Activated T-cell treated with anti-CD3 and anti-CD28 coated beads, Interleukin-2, amount 50 U/mL, for 72 hours (primary cell): ENCODE measurements around the gene EVA1C. TPM values are rescaled to one million over a fixed set of nuclear protein-coding genes. Genes with fewer than 3 reads are reported as not detected.
"Not testable (repeated sequence)": the region's sequence is repeated elsewhere in the genome, so short reads cannot be mapped to it uniquely, and the experiment has no call there.

Experiments
- ATAC-seq, 2 donors: fragments of 150-1000 bp; cut with Tn5 transposase; replicated peaks in 1 of 2; 2 replicates each; pipeline ENCODE4 v1.10.0; 2021; ENCODE audit warnings: moderate library complexity in 2 of 2, mild to moderate bottlenecking in 1 of 2
- DNase-seq, 2 donors: peaks; one replicate each; pipeline ENCODE4 v3.0.0; 2021 to 2022; ENCODE audit warnings: mixed read lengths in 1 of 2
- H3K27ac Mint-ChIP-seq: one replicate; pipeline ENCODE4 v1.8.0; 2022; ENCODE audit warnings: mild to moderate bottlenecking, moderate library complexity, mixed read lengths
- H3K27me3 Mint-ChIP-seq: one replicate; pipeline ENCODE4 v1.8.0; 2022; ENCODE audit warnings: low read depth, mixed read lengths
- H3K36me3 Mint-ChIP-seq, 2 donors: one replicate each; pipeline ENCODE4 v1.8.0; 2022; ENCODE audit warnings: mixed read lengths in 2 of 2, mild to moderate bottlenecking in 1 of 2; ENCODE audit not compliant: insufficient read depth in 2 of 2
- H3K4me1 Mint-ChIP-seq: one replicate; pipeline ENCODE4 v1.8.0; 2022; ENCODE audit warnings: low read depth, mixed read lengths
- H3K4me3 Mint-ChIP-seq, 2 donors: one replicate each; pipeline ENCODE4 v1.8.0; 2022; ENCODE audit warnings: mild to moderate bottlenecking in 2 of 2, mixed read lengths in 2 of 2, moderate library complexity in 2 of 2
- H3K9me3 Mint-ChIP-seq, 2 donors: one replicate each; pipeline ENCODE4 v1.8.0; 2022; ENCODE audit warnings: mixed read lengths in 2 of 2
- total RNA-seq, 2 donors: library from RNA; stranded (reverse); gene quantifications; one replicate each; pipeline ENCODE4 v1.2.3, GENCODE V29; 2022

EVA1C gene
- total RNA-seq, 2 donors from 2014 or later, result 8.5 to 8.9 TPM

DNA sequence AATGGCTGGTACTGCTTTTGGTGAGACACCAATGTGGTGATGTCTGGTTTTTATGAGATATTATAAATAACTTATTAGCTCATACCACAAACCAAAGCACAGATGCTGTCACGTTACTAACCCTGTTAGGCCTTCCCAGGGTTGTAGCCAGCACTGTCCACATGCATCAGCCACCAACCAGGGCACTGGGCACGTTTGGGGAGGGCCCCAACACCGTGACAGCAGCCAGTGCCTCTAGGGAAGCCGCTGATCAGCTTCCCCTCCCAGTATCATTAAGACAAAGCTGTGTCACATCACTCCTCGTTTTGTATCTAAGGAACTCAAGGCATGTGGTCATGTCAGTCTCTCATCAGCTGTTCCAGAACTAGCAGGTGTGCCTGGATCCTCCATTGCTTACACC is 33.5 kb upstream of the EVA1C start:
- Mint-ChIP-seq H3K4me3 (no peak overlapping the region), H3K4me1 (no peaks in the 10 kb centered on the region), H3K36me3 (peaks cover 9 to 22% of the 10 kb centered on the region in 2 donors), H3K9me3 (no peaks in the 10 kb centered on the region), H3K27me3 (no peaks in the 10 kb centered on the region), H3K27ac (no peak overlapping the region)
- DNase-seq (no peak), ATAC-seq (no peak)

DNA sequence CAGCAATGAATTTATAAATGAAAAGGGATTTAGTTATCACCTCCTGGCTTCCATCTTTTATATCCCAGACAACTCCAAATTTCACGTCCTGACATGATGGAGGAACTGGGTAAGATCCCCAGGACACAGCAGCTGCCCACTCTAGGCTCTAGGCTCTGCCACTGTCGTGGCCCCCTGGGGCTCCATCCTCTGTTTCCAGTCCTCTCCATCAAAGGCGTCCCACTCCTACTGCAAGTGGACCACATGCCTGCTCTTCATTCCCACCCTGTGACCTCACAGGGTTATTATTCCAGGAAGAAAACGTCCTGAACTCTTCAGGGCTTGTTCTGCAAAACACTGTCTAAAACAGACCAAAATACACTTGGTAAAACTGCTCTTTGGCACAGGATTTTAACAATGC is 31.6 kb upstream of the EVA1C start:
- Mint-ChIP-seq H3K27ac (peak overlapping the region; percentile 57), H3K4me1 (peaks cover 7% of the 10 kb centered on the region), H3K4me3 (no peak overlapping the region), H3K36me3 (peaks cover 10 to 29% of the 10 kb centered on the region in 2 donors), H3K9me3 (no peaks in the 10 kb centered on the region), H3K27me3 (no peaks in the 10 kb centered on the region)
- ATAC-seq (no peak), DNase-seq (no peak)

DNA sequence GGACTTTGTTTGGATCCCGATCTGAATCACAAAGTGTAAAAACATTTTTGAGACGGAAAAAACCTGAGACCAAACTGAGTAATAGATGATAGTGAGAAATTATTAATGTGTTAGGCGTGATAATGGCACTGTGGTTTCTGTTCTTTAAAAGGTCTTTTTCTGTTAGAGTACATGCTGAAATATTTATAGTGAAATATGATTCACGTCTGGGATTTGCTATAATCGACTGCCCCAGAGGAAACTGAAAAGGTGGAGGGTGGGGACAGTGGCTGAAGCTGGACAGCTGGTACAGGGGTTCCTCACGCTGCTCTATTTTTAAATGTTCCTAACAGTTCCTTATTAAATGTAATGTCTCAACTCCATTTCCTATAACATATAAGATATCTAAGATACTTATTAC is 30.9 kb upstream of the EVA1C start:
- Mint-ChIP-seq H3K27me3 (no peaks in the 10 kb centered on the region), H3K4me1 (peaks cover 10% of the 10 kb centered on the region), H3K4me3 (no peak overlapping the region), H3K9me3 (no peaks in the 10 kb centered on the region), H3K36me3 (peaks cover 10 to 29% of the 10 kb centered on the region in 2 donors), H3K27ac (no peak overlapping the region)
- ATAC-seq (no peak), DNase-seq (no peak)

DNA sequence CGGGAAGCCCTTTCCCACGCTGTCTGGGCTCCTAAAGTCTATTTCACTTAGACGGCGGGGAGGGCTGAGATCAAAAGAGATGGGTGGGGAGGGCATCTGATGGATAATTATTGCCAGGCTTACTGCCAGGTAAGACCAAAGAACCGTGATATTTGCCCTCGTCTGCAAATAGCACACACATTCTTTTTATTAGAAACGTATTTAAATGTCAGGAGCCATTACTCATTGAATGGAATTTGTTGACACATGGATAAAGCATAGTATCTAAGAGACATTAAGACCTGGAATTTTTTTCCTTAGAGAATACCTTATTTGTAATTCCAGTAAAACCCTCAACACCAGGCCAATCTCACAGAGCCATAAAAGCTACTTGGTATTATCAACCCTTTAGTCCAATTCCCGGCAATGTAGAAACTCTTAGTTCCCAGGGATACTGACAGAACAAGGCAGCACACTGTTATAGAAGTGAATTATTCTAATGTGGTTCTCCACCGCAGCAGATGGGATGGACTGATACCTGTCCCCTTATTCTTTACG is 30.3 kb upstream of the EVA1C start:
- DNase-seq (no peak), ATAC-seq (no peak)
- H3K4me1 Mint-ChIP-seq, result peaks cover 16% of the 10 kb centered on the region
- peaks cover 10 to 29% of the 10 kb centered on the region in 2 donors for H3K36me3 Mint-ChIP-seq
- no peak overlapping the region for H3K4me3 Mint-ChIP-seq
- no peak overlapping the region for H3K27ac Mint-ChIP-seq
- no peaks in the 10 kb centered on the region for H3K27me3 Mint-ChIP-seq
- no peaks in the 10 kb centered on the region for H3K9me3 Mint-ChIP-seq

DNA sequence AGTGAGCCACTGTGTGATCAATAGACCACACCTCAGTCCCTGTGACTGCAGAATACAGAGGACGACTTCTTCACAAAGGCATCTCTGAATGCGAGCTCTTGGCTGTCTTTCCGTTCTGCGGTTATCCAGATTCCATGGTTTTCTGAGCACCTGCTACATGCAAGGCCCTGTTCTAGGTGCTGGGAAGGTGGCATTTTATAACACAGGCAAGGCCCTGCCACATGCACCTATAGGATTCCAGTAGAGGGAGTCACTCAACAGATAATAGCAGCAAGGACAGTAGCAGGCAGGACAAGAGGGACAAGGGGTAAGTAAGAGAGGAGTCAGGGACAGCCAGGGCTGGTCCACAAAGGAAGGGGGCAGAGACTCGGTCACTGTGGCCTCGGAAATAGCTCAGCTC is 28.7 kb upstream of the EVA1C start:
- H3K27me3 Mint-ChIP-seq, result no peaks in the 10 kb centered on the region
- peaks cover 12 to 25% of the 10 kb centered on the region in 2 donors for H3K36me3 Mint-ChIP-seq
- H3K27ac Mint-ChIP-seq, result no peak overlapping the region
- H3K9me3 Mint-ChIP-seq, result no peaks in the 10 kb centered on the region
- DNase-seq (no peak), ATAC-seq (no peak)
- H3K4me1 Mint-ChIP-seq, result peaks cover 33% of the 10 kb centered on the region
- no peak overlapping the region for H3K4me3 Mint-ChIP-seq

DNA sequence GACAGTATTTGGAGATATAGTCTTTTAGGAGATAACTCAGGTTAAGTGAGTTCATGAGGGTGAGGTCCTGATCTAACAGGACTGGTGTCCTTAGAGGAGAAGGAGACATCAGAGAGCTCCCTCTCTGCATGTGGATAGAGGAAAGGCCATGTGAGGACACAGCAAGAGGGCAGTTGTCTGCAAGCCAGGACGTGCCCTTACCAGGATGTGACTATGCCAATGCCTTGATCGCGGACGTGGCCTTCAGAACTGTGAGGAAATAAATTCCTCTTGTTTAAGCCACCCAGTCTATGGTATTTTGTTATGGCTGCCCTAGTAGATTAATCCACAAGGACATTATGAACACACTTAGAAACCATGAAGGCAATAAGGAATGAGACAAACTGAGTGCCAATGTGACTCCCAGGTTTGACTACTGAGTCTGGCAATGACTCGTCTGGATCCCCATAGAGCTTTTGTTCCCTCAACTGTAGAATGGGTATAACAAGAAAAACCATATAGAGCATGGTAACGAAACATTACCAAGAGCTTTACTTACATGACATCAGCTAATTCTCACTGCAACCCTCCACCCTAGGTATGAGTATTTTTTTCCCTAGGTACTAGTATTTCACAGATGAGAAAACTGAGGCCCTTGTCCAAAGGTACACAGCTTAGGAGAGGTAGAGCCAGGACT is 26.2 kb upstream of the EVA1C start:
- peak overlapping the region; percentile 40 for H3K27ac Mint-ChIP-seq
- no peaks in the 10 kb centered on the region for H3K9me3 Mint-ChIP-seq
- H3K4me3 Mint-ChIP-seq, result no peak overlapping the region
- DNase-seq, result no peak
- peaks cover 58% of the 10 kb centered on the region for H3K4me1 Mint-ChIP-seq
- peaks cover 10 to 22% of the 10 kb centered on the region in 2 donors for H3K36me3 Mint-ChIP-seq
- no peaks in the 10 kb centered on the region for H3K27me3 Mint-ChIP-seq
- ATAC-seq, result peak in 1 of 2 donors; percentile 72

DNA sequence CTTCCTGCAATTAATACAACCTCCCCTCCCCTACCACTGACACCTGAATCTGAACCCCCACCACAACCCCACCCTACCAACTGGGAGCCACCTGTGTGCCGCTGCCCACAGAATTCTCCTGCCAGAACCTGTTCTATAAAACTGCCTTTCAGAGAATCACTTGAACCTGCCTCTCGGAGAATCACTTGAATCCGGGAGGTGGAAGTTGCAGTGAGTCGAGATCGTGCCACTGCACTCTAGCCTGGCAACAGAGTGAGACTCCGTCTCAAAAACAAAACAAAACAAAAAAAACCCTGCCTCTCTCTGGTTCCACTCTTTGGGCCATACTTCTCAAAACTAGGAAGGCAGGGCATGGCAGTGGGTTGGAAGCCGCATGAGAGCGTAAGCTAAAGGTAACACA is 25.4 kb upstream of the EVA1C start:
- Mint-ChIP-seq H3K4me1 (peaks cover 65% of the 10 kb centered on the region), H3K4me3 (no peak overlapping the region), H3K36me3 (peaks cover 10 to 22% of the 10 kb centered on the region in 2 donors), H3K27me3 (no peaks in the 10 kb centered on the region), H3K9me3 (no peaks in the 10 kb centered on the region), H3K27ac (peak overlapping the region; percentile 29)
- DNase-seq, result no peak
- no peak for ATAC-seq

DNA sequence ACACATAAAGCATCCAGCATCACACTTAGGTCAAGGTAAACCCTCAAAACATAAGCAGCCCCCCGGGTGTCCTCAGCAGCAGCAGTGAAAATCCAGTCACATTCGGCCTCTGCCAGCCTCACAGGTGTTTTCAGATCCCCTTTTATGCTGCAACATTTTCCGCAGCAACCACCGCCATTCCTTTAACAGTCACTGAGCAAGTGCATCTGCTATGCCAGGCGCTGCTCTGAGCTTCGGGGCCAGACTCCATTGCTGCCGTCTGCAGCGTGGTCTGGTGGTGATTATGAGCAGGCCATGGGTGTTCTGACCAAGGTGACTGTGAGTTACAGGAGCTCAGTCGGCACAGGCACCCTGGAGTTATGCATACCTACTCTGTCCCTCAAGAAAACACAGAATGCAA is 24.2 kb upstream of the EVA1C start:
- H3K27me3 Mint-ChIP-seq, result no peaks in the 10 kb centered on the region
- H3K9me3 Mint-ChIP-seq, result no peaks in the 10 kb centered on the region
- H3K27ac Mint-ChIP-seq, result no peak overlapping the region
- peaks cover 67% of the 10 kb centered on the region for H3K4me1 Mint-ChIP-seq
- no peak overlapping the region for H3K4me3 Mint-ChIP-seq
- H3K36me3 Mint-ChIP-seq, result peaks cover 9 to 17% of the 10 kb centered on the region in 2 donors
- DNase-seq (no peak), ATAC-seq (no peak)

DNA sequence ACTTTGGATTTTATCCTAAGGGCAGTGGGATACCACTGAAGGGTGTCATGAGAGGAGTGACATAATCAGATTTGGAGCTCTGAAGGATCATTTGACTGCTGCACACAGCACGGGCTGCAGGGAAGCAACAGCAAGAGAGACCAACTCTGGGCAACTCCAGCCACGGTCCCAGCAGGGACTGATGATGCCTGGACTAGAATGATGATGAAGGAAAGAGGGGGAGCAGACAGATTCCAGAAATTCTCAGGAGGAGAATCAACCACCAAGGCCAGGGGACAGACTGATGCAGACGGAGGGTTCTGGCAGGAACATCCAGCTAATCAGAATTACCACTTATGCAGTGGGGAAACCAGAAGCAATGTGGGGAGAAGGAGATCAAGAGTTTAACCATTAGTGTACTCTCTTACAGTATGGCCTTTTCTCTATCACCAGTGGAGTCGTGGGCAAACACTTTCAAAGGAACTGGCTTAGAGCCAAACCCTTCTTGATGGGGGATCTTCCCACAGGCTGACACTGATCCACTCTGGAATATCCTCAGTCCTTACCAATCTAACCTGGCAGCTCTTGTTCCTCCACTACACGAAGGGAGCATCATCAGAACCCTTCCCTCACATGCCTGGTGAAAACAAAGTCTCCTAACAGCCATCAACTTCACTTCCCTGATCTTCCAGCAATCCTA is 23.0 kb upstream of the EVA1C start:
- H3K36me3 Mint-ChIP-seq, result peaks cover 4 to 9% of the 10 kb centered on the region in 2 donors
- no peak for ATAC-seq
- H3K27me3 Mint-ChIP-seq, result no peaks in the 10 kb centered on the region
- peak overlapping the region; percentile 2 to 21 for H3K4me3 Mint-ChIP-seq
- H3K4me1 Mint-ChIP-seq, result peaks cover 76% of the 10 kb centered on the region
- H3K27ac Mint-ChIP-seq, result peak overlapping the region; percentile 23
- H3K9me3 Mint-ChIP-seq, result no peaks in the 10 kb centered on the region
- DNase-seq, result no peak

DNA sequence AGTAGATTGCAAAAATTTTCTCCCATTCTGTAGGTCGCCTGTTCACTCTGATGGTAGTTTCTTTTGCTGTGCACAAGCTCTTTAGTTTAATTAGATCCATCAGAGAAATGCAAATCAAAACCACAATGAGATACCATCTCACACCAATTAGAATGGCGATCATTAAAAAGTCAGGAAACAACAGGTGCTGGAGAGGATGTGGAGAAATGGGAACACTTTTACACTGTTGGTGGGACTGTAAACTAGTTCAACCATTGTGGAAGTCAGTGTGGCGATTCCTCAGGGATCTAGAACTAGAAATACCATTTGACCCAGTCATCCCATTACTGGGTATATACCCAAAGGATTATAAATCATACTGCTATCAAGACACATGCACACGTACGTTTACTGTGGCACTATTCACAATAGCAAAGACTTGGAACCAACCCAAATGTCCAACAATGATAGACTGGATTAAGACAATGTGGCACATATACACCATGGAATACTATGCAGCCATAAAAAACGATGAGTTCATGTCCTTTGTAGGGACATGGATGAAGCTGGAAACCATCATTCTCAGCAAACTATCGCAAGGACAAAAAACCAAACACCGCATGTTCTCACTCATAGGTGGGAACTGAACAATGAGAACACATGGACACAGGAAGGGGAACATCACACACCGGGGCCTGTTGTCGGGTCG is 21.8 kb upstream of the EVA1C start:
- not testable (repeated sequence) for ATAC-seq, H3K36me3 Mint-ChIP-seq, DNase-seq, H3K9me3 Mint-ChIP-seq, H3K27me3 Mint-ChIP-seq
- Mint-ChIP-seq H3K27ac (peak overlapping the region; percentile 14), H3K4me1 (peaks cover 72% of the 10 kb centered on the region), H3K4me3 (peak overlapping the region in 1 of 2 donors; percentile 2)

DNA sequence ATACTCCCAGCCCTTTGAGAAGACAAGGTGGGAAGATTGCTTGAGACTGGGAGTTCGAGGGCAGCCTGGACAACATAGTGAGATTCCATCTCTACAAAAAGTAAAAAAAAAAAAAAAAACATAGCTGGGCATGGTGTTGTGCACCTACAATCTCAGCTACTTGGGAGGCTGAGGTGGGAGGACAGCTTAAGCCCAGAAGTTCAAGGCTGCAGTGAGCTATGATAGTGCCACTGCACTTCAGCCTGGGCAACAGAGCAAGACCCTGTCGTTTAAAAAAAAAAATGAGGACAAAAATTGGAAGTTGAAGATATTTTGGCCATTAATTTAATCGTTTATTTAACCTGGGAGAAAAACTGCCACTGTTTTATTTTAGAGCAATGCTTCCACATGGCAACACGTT is 20.8 kb upstream of the EVA1C start:
- Mint-ChIP-seq H3K9me3 (no peaks in the 10 kb centered on the region), H3K4me3 (peak overlapping the region; percentile 81 to 91), H3K27ac (peak overlapping the region; percentile 55), H3K27me3 (no peaks in the 10 kb centered on the region), H3K36me3 (peaks cover 4 to 5% of the 10 kb centered on the region in 2 donors), H3K4me1 (peaks cover 64% of the 10 kb centered on the region)
- DNase-seq (no peak), ATAC-seq (no peak)

DNA sequence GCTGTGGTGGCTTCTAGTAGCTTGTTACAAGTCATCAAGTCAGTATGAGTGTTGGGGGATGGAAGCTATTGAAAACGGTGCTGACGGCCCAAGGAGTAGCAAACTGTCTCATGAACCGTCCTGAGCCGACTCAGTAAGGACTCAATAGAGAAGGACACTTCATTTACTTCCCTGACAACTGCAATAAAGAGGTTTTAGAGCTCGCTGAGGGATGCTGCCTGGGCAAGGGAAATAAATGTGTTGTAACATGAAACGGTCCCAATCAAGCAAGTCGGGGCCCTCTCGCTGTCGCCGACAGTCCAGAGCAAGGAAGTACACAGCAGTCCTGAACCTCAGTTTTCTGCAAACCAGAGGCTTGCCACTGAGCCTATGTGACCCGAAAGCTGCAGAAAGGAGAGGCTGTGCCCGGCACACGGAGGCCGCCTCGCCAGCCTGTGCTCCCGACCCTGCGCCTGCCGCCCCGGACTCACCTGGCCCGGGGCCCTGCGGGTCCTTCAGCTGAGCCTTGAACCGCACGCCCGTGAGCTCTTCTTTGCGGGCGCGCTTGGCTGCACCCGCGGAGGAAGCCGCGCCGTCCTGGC is 20.1 kb upstream of the EVA1C start:
- H3K27me3 Mint-ChIP-seq, result no peaks in the 10 kb centered on the region
- H3K27ac Mint-ChIP-seq, result no peak overlapping the region
- no peak for DNase-seq
- ATAC-seq, result no peak
- H3K9me3 Mint-ChIP-seq, result no peaks in the 10 kb centered on the region
- H3K4me3 Mint-ChIP-seq, result peak overlapping the region; percentile 81 to 91
- peaks cover 4 to 5% of the 10 kb centered on the region in 2 donors for H3K36me3 Mint-ChIP-seq
- H3K4me1 Mint-ChIP-seq, result peaks cover 57% of the 10 kb centered on the region
